Stimulated activated CD4-positive, alpha-beta T cell treated with anti-CD3 and anti-CD28 coated beads, Interleukin-2, amount 100 ng/mL, for 48 hours (primary cell): Measurements from ENCODE around the gene ITPKA.

Source experiments
- DNase-seq, 2 donors: peaks; one replicate each; pipeline ENCODE4 v3.0.0-alpha.2; 2020

Gene ITPKA

DNA sequence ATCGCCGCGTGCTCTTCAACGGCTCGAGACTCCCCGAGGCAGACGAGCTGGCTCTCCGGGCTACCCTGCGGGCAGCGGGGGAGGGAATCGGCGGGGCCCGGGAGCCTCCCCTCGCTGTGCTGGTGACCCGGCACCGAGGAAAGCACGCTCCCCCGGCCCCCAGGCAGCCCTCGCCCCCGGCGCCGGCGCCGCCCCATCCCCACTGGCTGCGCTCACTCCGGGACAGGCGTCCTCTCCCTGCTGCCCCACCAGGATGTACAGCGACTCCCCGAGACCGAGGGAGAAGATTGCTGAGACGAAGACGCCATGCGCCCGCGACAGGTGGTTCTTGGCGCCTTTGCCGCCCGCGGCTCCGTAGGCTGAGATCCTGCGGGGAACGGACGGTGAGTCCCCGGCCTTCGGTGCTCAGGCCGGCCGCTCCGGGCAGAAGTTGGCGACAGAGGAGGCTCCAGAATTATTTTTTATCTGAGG lies 18.3 kb downstream of the ITPKA start:
- DNase-seq: no peak

DNA sequence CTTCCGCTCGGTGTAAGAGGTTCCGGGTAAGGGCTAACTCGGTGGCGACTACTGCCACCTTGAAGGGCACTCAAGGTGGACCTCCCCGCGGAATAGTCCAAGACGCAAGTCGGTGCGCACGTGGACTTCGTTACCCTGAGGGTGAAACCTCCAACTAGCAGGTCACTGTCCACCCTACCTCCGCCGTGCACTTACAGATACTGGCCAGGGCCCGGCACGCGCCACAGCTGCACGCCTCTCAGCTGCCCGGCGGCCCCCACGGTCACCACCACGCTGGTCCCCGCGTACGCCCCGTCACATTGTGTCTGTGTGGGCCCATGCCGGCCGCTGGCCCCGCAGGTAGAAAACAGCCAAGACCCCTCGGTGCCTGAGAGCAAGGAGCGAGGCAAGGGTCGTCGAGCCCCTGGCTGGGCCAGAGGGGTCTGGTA lies 18.9 kb downstream of the ITPKA start:
- DNase-seq: no peak

DNA sequence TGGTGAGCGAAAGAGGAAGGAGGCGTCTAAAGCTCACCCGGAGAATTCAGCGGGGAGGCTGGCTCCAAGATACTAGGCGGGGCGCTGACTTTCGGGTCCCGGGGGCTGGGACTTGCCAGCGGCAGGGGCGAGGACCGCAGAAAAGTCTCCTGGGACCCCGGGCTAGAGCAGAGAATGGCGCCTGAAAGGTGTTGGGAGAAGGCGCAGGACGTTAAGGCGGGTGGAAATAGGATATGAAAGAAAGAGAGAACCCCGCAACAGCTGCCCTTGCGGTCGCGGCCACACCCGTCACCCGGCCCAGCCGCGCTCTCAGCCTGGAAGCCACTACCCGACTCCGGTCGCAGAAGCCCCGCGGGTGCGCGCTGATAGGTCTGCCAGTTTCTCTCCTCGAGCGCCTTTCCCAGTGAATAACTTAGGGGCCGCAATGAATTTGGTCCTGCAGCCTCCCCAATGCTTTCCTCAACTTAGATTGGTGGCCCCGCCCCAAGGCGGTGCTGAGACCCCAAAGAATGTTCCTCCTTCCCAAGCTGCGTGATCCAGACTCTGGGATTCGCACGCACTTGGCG lies 19.3 kb downstream of the ITPKA start:
- DNase-seq: no peak

DNA sequence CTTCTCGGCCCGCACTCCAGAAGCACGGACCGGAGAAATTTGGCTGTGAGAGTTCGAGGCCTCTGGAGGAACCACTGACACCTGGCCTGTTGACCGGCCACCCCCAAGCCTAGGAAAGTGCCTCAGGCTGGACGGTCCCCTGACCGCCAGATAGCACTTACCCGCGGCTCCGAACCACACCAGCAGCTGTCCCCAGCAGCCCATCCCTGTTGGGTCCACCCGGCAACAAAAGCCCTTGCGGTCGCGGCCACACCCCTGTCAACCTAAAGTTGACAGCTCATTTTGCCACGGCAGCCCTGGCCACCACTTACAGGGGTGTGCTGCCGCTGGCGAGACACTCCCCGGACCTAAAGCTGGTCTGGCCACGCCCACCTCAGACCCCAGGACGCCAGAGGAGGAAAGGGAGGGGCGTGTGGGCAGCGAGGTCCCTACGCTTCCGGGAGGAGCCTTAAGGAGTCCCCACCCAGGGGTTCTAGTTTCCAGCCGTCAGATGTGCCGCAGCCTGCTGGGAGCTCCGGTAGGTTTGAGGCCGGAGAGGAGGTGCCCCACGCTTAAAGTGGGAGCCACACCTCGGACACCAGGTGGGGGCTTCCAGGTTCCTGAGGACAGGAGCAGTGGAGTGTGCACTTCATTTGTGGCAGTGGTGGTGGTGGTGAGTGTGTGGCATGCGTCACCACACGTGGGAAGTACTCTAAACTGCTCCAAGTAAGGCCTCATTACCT lies 20.0 kb downstream of the ITPKA start, which contains the start of gene LTK:
Gene LTK (minus strand): TSS at position 322 of the 722 bp plus-strand sequence. CDS start 118 bp downstream, at position 204.
- DNase-seq: no peak

DNA sequence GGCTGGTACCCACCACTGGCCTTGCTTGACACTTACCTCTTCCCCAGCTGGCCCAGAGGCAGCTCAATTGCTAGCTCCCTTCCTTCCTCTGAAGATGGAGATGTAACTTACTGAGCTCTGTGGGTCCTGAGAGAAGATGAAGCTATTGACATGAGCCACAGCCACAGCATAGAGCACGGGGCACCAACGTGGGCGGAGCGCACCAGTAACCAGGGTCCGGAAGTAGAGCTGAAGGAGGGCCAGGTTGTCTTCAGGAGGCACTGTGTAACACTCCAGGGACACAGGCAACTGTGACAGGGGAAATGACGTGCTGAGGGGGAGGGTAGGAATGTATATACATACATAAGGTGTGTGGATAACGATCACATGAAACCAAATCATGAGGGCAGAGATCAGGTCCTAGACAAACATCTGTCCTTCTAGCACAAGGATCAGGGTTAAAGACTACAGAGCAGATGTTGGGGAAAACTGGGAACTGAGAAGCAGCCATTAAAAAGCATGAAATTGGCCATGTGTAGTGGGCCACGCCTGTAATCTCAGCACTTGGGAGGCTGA lies 24.3 kb downstream of the ITPKA start:
- DNase-seq: no peak

DNA sequence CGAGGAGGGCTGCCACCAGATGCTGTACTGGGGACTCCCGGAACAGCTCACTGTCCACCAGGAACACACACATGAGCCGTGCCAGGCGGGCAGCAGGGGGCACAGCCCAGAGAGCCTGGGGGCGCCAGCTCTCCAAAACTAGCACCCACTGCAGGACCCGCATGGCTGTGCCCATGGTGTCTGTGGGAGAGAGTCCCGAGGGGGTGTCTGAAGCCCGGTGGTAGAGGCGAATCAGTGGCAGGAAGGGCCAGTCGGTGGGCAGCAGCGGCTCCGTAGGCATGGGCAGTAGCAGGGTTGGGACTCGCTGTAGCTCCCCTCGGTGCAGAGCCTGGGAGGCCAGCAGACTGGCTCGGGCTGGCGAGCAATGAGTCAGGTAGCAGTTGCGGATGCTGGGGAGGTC lies 27.0 kb downstream of the ITPKA start:
- DNase-seq: no peak

DNA sequence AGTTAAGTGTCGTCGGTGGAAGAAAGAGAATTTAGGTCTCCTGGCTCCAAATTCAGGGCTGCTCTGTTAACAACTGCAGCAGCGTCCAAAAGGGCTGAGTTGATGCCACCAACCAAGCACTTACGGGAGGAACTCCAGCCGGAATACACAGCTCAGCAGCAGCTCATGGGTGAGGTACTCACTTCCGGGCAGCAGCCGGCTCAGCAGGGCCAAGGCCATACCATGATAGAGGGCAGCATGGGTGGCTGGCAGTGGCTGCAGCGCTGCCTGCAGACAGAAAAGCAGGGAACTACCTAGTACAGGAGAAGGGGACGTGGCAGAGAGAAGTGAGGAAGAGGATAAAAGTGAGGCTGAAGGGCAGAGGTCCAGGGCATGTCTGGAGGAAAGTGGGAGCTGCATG lies 27.9 kb downstream of the ITPKA start:
- no peak for DNase-seq

DNA sequence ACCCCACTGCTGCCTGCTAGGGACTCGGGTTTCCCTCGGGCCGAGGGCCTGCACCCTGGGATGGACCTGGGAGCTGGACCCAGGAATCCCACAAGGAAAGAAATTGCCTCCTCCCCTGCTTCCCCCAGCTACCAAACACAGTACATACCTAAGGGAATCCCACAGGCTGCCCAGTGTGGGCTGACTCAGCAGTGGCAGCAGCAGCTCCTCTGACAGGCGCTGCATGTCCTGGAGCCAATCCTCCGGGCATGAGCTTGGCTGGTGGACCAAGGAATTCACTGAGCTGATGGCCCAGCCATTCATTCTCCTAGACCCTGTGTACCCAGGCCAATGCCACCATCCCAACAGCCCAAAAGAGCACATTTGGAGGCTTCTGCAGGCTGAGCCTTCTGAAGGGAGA lies 29.4 kb downstream of the ITPKA start:
- no peak for DNase-seq

DNA sequence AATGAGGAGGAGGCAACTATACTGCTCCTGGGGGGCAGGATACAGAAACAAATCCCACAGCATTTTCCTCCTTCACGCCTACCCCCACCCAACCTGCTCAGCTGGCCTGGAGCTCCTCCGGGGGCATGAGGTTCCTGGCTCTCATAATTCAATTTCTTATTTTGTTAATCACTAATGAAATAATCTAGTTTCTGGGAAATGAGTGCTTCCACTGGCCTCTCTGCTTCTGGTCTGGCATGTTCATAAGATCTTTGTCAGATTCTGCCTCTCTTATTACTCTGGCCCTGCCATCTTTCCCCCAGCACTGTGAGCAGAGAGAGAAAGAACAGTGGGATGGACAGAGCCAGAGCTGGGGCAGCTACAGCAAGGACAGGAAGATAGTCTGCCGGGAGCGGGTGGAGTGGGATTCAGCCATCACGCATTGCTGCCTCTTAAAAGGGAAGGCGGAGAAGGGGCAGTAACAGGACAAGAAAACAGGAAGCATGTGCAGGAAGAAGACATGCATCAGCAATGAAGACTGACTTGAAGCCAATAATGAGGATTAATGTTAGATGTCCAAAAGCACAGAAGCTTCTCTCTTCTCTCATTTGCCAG lies 36.8 kb downstream of the ITPKA start:
- no peak for DNase-seq

DNA sequence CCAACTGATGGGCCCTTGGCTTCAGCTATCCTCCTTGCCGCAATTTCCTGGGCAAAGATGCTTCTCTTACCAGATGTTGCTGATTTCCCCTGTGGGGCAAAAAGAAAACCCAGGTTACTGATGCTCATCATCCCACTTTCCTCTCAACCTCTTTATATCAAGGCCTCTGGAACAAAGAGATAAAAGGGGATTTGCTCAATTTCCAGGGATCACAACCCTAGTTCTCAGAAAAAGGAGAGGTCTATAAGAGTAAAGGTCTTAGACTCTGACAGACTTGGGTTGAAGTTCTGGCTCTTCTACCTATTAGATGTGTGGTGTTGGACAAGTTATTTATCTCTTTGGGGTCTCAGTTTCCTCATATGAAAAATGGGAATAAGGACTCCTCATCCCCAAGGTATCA lies 41.9 kb downstream of the ITPKA start:
- no peak for DNase-seq

DNA sequence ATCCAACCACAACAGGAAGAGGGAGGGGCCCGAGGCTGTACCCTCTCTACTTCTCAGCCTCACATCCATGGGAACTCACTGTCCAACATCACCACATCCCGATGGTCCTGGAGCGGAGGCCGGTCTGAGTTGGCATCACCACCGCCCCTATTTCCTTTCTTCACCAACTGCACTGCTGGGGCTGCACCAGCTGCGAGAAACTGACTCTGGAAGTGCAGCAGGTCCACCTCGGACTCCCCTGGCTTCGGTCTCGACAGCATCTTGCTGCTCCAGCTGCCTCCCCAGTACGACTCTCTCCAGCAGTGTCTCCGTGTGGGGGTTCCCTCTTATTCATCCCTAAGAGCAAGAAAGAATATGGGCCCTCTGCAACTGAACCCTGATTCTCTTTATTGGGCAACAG lies 43.2 kb downstream of the ITPKA start:
- no peak for DNase-seq

DNA sequence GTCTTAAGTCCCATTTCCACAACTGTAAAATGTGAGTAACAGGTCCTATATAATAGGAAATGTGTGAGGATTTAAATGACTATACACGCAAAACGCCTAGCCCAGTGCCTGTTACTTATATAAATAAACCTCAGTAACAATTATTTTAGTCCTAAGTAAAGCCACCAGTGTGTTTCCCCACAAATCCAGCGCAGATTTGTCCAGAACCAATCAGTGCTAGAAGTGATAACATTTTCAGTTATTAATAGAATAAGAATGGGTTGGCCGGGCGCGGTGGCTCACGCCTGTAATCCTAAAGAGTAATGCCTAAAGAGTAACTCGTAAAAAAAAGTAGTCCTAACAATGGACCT lies 49.8 kb downstream of the ITPKA start:
- DNase-seq: peak in 1 of 2 donors; percentile 10

DNA sequence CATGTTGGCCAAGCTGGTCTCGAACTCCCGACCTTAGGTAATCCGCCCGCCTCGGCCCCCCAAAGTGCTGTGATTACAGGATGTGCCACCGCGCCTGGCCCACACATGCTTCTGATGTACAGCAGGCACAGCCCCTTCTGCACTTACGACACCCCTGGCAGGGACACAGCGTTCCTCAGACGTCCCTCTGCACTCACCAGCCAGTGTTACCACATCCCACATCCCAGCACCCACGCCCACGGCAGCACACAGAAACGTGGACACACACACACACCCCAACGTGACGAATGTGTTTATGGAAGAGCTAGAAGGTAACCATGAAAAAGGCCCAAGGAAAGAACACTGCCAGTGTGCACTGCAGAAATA lies 51.0 kb downstream of the ITPKA start:
- DNase-seq: no peak

DNA sequence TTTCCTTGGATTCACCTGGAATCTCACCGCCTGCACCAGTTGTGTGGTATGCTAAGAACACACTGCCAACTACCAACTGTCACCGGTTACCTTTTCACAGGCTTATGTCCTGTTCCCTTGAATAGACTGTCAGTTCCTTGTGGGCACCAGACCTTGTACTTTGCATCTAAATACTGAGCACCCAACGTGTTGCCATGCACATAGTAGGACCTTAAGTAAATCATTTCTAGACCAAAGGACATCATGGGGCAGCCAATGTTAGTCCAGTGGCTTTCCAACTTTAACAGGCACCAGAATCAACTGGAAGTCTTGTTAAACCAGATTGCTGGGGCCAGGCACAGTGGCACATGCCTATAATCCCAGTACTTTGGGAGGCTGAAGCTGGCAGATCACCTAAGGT lies 51.5 kb downstream of the ITPKA start:
- no peak for DNase-seq

DNA sequence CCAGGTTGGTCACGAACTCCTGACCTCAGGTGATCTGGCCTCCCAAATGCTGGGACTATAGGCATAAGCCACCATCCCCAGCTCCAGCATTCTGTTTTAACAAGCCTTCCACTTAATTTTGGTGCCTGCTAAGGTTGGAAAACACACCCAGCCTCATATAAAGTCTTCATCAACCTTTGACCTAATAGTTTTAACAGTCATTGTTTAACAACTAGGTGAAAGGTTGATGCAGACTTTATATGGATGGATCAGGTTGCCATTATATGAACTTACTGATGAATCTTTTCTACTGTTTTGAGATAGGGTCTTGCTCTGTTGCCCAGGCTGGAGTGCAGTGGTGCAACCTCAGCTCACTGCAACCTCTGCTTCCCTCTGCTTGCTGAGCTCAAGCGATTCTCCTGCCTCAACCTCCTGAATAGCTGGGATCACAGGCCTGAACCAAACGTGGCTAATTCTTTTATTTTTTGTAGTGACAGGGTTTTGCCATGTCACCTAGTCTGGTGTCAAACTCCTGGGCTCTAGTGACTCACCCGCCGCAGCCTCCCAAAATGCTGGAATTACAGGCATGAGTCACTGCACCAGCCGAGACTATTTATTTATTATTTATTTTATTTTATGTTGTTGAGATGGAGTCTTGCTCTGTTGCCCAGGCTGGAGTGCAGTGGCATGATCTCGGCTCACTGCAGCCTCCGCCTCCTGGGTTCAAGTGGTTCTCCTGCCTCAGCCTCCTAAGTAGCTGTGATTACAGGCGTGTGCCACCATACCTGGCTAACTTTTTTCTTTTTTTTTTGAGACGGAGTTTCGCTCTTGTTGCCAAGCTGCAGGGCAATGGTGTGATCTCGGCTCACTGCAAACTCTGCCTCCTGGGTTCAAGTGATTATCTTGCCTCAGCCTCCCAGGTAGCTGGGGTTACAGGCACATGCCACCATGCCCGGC lies 53.4 kb downstream of the ITPKA start:
- no peak for DNase-seq

DNA sequence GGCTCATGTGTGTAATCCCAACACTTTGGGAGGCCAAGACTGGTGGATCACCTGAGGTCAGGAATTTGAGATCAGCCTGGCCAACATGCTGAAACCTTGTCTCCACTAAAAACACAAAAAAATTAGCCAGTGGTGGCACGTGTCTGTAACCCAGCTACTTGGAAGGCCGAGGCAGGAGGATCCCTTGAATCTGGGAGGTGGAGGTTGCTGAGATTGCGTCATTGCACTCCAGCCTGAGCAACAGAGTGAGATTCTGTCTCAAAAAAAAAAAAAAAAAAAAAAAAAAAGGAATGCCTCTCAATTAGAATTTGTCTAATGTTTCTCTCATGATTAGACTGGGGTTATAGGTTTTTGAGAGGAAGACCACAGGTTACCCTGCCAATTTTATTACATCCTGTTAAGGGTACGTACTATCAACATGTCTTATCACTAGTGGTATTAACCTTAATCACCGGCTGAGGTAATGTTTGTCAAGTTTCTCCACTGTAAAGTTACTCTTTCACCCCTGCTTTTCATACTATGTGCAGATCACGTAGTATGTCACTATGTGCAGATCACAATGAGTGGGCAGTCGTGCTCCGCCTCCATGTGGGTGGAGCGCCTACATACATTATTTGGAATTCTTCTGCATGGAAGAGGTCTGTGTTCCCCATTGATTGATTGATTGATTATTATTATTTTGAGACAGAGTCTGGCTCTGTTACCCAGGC lies 56.5 kb downstream of the ITPKA start:
- no peak for DNase-seq
